GM15510 (cell line): ENCODE data around the gene EFCAB8.

ENCODE experiments used
- POLR2A ChIP-seq: IDR thresholded peaks from 3 replicates; pipeline ENCODE4 v1.6.1; 2011; ENCODE audit warnings: borderline replicate concordance; ENCODE audit not compliant: insufficient read length; ENCODE audit errors: extremely low read depth

Gene EFCAB8

GRCh38 chr20:32894026-32894483 lies 35.3 kb downstream of the EFCAB8 start:
- TF ChIP-seq POLR2A, result no peak

GRCh38 chr20:32894711-32895355 lies 36.1 kb downstream of the EFCAB8 start:
- TF ChIP-seq POLR2A, result no peak

GRCh38 chr20:32896521-32897280 lies 38.0 kb downstream of the EFCAB8 start:
- TF ChIP-seq POLR2A, result no peak

- no peak for TF ChIP-seq POLR2A
Observed at GRCh38 chr20:32898729-32899128, 40.0 kb downstream of the EFCAB8 start.

GRCh38 chr20:32902456-32903420 lies 44.0 kb downstream of the EFCAB8 start:
- TF ChIP-seq POLR2A, result no peak

- TF ChIP-seq POLR2A, result no peak
Observed at GRCh38 chr20:32903666-32904175, 45.0 kb downstream of the EFCAB8 start.

GRCh38 chr20:32906200-32906599 lies 47.5 kb downstream of the EFCAB8 start:
- TF ChIP-seq POLR2A, result no peak

- no peak for TF ChIP-seq POLR2A
Observed at GRCh38 chr20:32906871-32907495, 48.3 kb downstream of the EFCAB8 start.

GRCh38 chr20:32907886-32908285 lies 49.2 kb downstream of the EFCAB8 start:
- TF ChIP-seq POLR2A, result no peak

GRCh38 chr20:32908334-32909292 lies 49.9 kb downstream of the EFCAB8 start:
- TF ChIP-seq POLR2A, result no peak

- no peak for TF ChIP-seq POLR2A
Observed at GRCh38 chr20:32909451-32909850, 50.7 kb downstream of the EFCAB8 start.

- TF ChIP-seq POLR2A, result no peak
Observed at GRCh38 chr20:32909896-32910571, 51.3 kb downstream of the EFCAB8 start.

- no peak for TF ChIP-seq POLR2A
Observed at GRCh38 chr20:32911355-32911754, 52.6 kb downstream of the EFCAB8 start.

- TF ChIP-seq POLR2A, result no peak
Observed at GRCh38 chr20:32912688-32913087, 54.0 kb downstream of the EFCAB8 start.
